ENCODE data around the gene AQP1.

- TF ChIP-seq CTCF (IDR thresholded peaks at IDR 0.05; ENCODE audit: poor library complexity, severe bottlenecking) (no peak), EZH2 (IDR thresholded peaks at IDR 0.05; ENCODE audit: borderline replicate concordance, insufficient read depth, low read length, poor library complexity, severe bottlenecking) (no peak), EP300 (conservative IDR thresholded peaks at IDR 0.05; ENCODE audit: poor library complexity, severe bottlenecking) (no peak), TAF1 (IDR thresholded peaks at IDR 0.05; ENCODE audit: low read depth) (no peak), REST (IDR thresholded peaks at IDR 0.05; ENCODE audit: borderline replicate concordance) (no peak)
Measured at GRCh38 chr7:30911133-30911532, 520 bp upstream of the AQP1 start.
